Measurements from ENCODE around the gene DYNC1I1. TPM values are rescaled to one million over a fixed set of nuclear protein-coding genes. Genes with fewer than 3 reads are reported as not detected.
A peak's percentile ranks its signal among the peaks of the same experiment; 100 is the strongest.
"Not testable (repeated sequence)": the region's sequence is repeated elsewhere in the genome, so short reads cannot be mapped to it uniquely, and the experiment has no call there.

DYNC1I1 gene
- total RNA-seq, 1 experiment from 2014 or later = 2.2 TPM

DNA sequence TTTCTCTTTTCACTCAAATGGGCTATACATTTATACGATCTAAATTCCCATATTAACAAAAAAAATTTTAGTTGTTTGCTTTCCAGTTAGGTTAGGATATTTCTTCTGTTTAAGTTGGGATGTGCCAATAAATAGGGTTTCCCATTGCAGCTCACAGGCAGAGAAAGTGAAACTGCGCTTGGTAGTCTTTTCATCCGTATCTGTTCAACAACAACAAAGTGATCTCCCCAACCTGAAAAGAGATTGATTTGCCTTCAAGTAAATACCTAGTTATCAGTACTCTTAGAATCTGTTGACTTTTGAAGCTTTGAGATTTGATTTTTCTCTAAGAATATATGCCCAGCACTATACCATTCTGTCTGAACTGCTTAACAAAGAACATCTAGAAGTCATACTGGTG is 143.4 kb downstream of the DYNC1I1 start:
- Histone ChIP-seq H3K36me3 (no peaks in the 10 kb centered on the region), H3K27me3 (no peaks in the 10 kb centered on the region), H3K9me3 (no peaks in the 10 kb centered on the region), H3K4me3 (no peak overlapping the region)
- no peak for DNase-seq

DNA sequence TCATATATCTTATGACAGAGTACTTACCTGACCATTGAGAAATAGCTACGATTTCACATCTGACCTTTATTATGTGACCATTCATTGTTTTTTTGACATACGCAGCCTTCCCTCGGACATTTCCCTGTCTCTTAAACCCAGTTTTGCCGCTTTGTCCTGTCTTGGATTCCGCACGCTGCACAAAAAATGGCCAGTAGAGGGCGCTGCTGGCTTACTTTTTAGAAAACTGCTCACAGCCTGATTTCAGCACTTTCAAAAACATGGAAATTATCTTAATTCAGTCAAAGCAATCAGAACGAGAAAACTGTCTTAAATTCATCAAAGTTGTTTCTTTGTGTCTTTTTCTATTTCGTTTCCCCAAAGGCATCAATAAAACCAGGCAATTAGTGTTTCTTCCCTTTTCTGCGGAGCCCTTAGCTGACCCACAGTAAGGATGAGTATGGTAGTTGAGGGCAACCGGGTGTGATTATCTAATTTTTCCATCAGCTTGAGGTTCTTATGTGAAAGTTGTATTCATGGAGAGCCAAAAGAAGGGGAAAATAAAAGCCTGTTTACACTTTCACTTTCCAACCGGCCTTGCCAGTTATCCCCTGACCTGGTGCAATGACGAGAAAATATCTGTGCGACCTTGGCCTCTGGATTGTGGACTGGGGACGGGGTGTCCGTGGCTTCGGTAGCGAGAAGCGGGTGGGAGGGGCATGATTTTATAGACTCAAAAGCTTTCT is 144.4 kb downstream of the DYNC1I1 start:
- DNase-seq = peak; percentile 23
- Histone ChIP-seq H3K9me3 (no peaks in the 10 kb centered on the region), H3K27me3 (no peaks in the 10 kb centered on the region), H3K4me3 (peak overlapping the region; percentile 24), H3K36me3 (no peaks in the 10 kb centered on the region)

DNA sequence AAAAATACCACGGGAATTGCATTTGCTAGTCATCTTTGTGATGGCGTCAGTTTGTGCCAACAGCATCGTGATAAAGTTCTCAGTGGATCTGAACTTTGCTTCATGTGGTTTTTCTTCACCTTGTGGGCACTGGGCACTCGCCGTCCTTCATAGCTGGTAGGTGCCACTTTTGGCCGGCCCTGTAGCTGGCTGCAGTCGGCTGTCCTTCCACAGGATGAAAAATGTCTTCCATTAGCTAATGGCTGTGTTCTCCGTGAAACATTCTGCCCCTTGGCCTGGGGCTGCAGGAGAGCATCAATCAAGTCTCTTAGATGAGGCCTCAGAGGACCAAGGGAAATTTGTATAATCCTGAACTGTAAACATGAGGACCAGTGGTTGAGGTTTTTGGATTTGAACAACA is 145.3 kb downstream of the DYNC1I1 start:
- Histone ChIP-seq H3K27me3 (no peaks in the 10 kb centered on the region), H3K4me3 (peak overlapping the region; percentile 24; the same call in 1 of the 2 replicates), H3K9me3 (no peaks in the 10 kb centered on the region), H3K36me3 (no peaks in the 10 kb centered on the region)
- no peak for DNase-seq

DNA sequence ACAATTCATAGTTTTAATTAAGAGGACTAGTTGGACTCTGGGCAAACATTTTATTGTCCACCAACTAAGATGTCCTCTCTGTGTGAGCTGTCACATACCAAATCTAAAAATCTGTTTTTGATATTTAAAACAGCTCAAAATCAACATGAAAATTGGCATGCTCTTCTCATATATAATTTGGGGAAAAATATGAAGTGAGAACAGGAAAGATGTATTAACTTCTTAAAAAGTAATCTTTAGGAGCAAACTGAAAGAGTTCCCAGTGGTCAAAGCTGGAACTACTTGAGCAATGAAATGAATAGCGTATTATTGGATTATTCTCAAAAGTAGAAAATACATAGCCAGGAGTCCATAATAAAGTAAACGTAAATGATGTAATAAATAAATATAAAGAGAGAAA is 147.2 kb downstream of the DYNC1I1 start:
- no peaks in the 10 kb centered on the region for H3K27me3 ChIP-seq
- H3K9me3 ChIP-seq = no peaks in the 10 kb centered on the region
- no peaks in the 10 kb centered on the region for H3K36me3 ChIP-seq
- H3K4me3 ChIP-seq = no peak overlapping the region
- no peak for DNase-seq

DNA sequence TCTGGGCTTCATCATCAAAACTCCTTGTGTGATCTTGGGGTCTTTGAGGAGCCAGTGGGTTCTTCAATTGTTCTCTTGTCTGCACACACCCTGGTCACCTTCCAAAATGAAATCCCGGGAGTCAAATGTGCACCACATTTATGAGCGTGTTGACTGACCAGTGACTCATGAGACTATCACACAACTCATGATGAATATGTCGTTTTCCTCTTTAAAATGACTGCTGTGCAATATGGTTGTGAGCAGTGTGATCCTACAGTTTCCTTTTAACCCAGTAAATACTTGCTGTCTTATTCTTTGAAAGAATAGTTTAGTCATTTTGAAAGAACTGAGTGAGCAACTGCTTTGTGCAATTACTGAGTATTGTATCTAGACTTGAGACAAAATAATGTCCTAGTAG is 149.2 kb downstream of the DYNC1I1 start:
- DNase-seq = no peak
- Histone ChIP-seq H3K4me3 (no peak overlapping the region), H3K36me3 (no peaks in the 10 kb centered on the region), H3K27me3 (no peaks in the 10 kb centered on the region), H3K9me3 (no peaks in the 10 kb centered on the region)

DNA sequence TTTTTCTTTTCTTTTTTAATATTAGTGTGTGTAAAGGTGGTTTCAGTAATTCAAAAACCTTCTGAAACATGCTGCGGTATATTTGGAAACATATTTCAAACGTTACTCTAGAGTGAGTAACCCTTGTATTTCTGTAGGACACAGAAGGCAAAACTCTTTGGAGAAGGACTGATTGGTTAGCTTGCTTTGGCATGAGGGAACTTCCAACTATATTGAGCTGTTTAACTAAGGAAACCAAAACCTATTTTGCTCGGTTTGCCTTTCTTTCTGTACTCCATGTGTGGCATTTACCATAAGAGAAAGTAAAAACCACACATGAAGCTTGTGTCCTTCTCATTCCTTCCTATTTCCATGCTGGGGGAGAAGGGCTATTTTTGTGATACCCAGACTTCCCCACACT is 149.8 kb downstream of the DYNC1I1 start:
- no peaks in the 10 kb centered on the region for H3K27me3 ChIP-seq
- no peaks in the 10 kb centered on the region for H3K36me3 ChIP-seq
- H3K9me3 ChIP-seq = no peaks in the 10 kb centered on the region
- no peak overlapping the region for H3K4me3 ChIP-seq
- no peak for DNase-seq

DNA sequence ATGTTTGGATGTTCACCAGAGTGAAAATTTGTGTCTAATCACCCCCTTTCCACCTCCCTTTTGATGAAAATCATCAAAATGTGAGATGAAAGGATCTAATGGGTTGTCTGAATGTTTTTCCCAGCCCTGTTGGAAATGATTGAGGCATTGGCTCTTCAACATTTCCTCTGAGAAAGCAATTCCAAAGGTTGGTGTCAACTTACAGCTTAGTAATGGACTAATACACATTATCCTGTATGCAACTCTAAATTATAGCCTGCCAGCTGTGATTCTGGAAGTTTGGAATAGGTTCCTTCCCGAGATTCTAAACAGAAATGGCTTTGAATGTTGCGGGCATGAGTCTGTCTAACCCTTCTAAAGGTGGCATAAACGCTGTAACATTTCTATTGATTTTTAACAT is 152.9 kb downstream of the DYNC1I1 start:
- Histone ChIP-seq H3K9me3 (no peaks in the 10 kb centered on the region), H3K4me3 (no peak overlapping the region), H3K27me3 (no peaks in the 10 kb centered on the region), H3K36me3 (no peaks in the 10 kb centered on the region)
- DNase-seq = no peak

DNA sequence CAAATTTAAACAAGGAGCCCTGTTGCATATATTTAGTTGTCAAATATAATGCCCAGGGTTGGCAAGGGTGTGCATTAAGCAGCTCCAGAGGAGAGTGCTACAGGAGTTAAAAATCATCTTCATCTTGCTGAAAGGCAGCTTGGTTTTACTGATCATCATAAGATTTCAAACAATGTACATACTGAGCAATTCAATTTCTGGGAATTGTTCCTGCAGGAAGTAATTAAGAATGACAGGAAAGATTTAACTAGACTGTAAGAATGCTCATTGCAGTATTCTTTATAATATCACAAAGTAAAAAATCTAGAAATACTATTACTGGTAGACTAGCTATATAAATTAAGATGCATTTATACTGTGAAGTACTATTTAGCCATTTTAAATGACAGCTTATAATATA is 153.6 kb downstream of the DYNC1I1 start:
- Histone ChIP-seq H3K4me3 (no peak overlapping the region), H3K36me3 (no peaks in the 10 kb centered on the region), H3K27me3 (no peaks in the 10 kb centered on the region), H3K9me3 (no peaks in the 10 kb centered on the region)
- no peak for DNase-seq

DNA sequence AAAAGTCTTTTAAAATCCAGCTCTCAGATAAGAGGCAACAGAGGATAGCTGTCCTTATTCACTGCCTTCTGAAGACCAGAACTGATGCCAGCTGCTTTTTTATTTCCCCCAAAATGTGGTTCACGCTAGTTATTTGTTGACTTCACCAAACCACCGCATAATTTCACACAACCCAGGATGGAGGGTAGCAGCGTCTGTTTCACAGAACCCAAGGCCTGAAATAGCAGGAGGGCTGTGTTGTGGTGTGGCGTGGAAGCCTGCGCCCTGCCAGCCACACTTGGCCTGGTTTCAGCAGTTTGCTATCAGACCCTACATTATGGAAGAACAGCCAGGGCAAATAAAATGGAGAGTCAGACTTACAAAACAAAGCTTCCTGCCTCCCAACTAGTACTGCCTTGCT is 155.4 kb downstream of the DYNC1I1 start:
- no peaks in the 10 kb centered on the region for H3K36me3 ChIP-seq
- H3K4me3 ChIP-seq = no peak overlapping the region
- no peaks in the 10 kb centered on the region for H3K27me3 ChIP-seq
- no peaks in the 10 kb centered on the region for H3K9me3 ChIP-seq
- DNase-seq = no peak

DNA sequence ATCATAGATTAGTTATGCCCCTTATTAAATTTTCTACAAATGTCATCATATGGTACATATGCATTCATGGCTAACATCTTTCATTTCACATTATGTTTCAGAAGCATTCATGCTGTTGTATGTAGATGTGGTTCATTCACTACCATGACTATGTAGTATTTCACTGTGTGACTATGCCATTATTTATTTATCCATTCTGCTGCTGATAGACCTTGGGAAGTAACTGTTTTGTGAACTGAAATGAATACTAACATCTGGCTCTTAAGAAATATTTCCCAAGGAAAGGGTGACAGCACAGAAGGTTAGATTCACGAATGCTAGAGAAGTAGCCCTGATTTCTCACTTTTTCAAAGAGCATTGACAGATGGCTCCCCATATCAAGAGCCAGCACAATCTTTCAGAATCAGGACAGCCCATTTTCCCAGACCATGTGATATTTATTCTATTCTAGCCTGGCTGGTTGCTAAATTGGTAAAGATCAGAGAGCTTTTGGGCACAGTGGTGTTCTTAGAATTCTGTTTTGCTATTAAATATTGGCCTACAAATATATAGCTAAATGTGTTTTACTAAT is 157.4 kb downstream of the DYNC1I1 start:
- DNase-seq = no peak
- H3K27me3 ChIP-seq = no peaks in the 10 kb centered on the region
- H3K4me3 ChIP-seq = no peak overlapping the region
- H3K36me3 ChIP-seq = no peaks in the 10 kb centered on the region
- H3K9me3 ChIP-seq = no peaks in the 10 kb centered on the region

DNA sequence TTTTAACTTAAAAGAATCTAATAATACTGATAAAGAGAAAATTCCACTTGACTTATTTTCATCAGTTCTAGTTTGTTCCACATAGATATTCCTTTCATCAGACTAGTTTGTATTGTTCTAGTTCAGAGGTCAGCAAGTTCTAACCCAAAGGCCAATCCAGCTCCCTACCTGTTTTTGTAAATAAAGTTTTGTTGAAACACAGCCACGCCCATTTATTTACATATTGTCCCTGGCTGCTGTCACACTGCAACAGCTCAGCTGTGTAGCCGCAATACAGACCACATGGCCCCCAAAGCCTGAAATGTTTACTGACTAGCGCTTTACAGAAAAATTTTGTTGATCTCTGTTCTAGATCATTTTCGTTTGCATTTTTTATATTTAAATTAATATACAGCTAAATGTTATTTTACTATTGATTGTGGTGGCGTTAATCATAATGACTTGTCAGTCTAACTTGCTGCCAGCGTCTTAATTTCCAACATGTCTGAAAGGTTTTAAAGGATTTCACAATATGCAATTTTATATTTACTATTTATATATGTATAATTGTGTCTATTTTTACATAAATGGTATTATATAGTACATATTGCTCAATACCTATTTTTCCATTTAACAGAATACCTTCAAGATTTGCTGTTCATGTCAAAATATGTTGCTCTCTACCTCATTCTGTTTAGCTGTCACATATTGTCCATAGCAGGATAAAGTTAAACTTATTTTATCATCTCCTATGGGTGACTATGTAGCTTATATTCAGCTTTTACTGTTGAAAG is 159.3 kb downstream of the DYNC1I1 start:
- DNase-seq = no peak
- no peaks in the 10 kb centered on the region for H3K9me3 ChIP-seq
- H3K27me3 ChIP-seq = no peaks in the 10 kb centered on the region
- H3K4me3 ChIP-seq = no peak overlapping the region
- H3K36me3 ChIP-seq = no peaks in the 10 kb centered on the region

DNA sequence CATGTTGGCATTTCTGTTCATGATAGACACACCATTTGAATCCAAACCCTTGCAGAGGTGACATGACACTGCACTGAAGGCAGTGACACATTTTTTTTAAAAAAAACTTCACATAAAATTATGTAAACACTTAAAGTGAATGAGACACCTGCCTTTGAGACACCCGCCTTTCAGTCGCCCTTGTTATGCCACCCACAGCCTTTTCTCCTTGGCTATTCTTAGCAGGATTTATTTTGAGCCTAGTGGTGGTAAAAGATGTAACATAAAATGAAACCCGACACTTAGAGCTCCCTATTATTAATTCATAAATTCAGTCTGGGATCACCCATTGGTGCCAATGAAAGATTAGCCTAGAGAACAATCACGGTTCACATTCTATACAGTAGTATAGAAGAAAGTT is 161.3 kb downstream of the DYNC1I1 start:
- no peak overlapping the region for H3K4me3 ChIP-seq
- no peaks in the 10 kb centered on the region for H3K36me3 ChIP-seq
- no peaks in the 10 kb centered on the region for H3K9me3 ChIP-seq
- DNase-seq = no peak
- H3K27me3 ChIP-seq = no peaks in the 10 kb centered on the region

DNA sequence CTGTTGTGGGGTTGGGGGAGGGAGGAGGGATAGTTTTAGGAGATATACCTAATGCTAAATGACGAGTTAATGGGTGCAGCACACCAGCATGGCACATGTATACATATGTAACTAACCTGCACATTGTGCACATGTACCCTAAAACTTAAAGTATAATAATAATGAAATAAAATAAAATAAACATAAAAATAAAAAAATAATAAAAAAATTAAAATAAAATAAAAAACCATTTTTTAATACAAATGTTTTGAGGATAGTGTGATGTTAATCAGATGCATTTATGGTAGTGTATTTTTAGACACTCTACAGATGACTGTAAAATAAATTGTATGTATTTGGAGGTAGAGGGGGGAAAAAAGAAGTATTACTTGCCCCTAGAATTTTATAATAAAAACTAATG is 172.5 kb downstream of the DYNC1I1 start:
- H3K4me3 ChIP-seq, H3K9me3 ChIP-seq, DNase-seq, H3K36me3 ChIP-seq, H3K27me3 ChIP-seq: not testable (repeated sequence)

DNA sequence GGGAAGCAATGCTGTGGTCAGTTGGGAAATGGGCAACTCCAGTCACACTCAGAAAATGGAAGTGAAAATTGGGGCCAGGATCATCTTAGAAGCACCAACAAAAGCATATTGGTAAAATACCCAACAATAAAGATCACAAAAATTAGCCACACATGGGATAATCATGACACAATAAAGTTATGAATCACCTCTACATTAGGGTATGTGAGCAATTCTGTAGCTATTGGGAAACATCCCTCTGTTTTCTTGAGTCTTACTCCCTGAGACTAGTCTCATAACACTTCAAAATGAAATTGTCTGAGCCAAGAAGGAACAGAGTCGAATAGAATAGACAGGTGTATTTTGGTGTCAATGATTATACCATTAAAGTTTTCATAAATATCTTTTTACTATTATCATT is 178.3 kb downstream of the DYNC1I1 start:
- Histone ChIP-seq H3K4me3 (no peak overlapping the region), H3K27me3 (no peaks in the 10 kb centered on the region), H3K36me3 (no peaks in the 10 kb centered on the region), H3K9me3 (no peaks in the 10 kb centered on the region)
- DNase-seq = no peak

DNA sequence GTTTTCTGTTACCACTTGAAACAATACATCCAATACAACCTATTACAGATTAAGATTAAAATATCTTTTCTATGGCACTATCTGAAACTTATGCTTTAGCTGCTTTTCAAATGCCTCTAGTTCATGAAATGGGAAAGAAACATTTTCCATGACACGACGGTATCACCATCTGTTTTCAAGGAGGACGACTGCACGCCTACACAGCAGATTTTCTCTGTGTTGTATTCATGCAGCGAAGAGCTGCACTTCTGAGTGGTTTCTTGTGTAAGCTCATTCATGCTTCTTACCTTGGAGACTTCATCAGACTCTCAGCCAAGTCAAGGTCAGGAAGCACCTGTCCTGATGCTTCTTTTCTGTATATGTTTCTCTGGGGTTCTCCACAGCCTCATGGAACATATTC is 179.2 kb downstream of the DYNC1I1 start:
- H3K27me3 ChIP-seq = no peaks in the 10 kb centered on the region
- no peaks in the 10 kb centered on the region for H3K9me3 ChIP-seq
- DNase-seq = no peak
- no peak overlapping the region for H3K4me3 ChIP-seq
- no peaks in the 10 kb centered on the region for H3K36me3 ChIP-seq

DNA sequence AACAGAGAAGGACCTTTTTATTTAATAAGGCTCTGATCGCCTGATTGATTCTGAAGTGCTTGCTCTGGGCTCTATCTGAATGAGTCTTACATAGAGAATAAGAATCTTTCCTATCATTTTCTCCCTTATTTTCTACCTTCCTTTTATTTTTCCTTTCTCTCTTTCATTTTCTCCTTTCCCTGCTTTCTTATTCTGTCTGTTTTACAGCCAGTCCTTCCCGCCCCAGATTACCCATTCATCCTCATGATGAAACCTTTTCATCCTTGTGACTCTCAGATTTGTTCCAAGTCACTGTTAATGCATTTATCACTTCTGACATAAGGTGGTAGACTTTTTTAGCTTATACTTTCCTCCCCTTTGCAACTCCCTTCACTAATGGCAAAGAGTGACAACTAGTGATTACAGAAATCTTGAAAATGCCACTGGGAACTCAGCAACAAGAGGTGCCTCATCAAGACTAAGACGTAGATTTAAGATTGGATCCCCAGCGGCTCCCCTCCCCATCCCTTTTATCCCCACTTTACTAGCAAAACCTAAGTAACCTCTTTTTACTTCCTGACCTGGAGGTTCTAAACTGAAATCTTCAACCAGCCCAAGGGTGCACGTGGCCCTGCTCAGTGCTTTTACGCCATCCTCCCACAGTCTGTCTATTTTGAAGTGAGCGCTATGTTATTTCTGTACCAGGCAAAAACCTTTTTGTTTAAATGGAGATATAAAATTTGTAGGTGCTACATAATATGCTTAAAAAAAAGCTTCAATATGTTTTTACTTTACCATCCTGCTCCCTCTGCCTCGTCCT is 179.8 kb downstream of the DYNC1I1 start:
- Histone ChIP-seq H3K4me3 (no peak overlapping the region), H3K9me3 (no peaks in the 10 kb centered on the region), H3K27me3 (no peaks in the 10 kb centered on the region), H3K36me3 (no peaks in the 10 kb centered on the region)
- DNase-seq = no peak

DNA sequence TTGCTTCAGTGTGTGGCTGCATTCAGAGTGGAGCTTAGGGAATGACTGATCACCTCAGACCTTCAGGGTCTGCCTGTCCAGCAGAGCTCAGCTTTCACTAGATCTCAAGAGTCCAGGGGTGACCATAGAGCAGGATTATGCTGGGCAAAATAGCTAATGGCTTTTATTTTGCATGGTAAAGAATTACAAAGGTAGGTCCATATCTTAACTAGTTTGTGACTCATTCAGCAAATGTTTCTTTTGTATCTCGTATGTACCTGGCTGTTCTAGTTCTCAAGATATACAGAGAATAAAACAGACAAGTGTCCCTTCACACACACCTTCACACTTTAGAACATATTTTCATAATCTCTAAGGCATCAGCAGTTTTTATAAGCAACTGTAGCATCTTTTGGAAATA is 180.5 kb downstream of the DYNC1I1 start:
- Histone ChIP-seq H3K27me3 (no peaks in the 10 kb centered on the region), H3K36me3 (no peaks in the 10 kb centered on the region), H3K9me3 (no peaks in the 10 kb centered on the region), H3K4me3 (no peak overlapping the region)
- DNase-seq = no peak

Measured in MG63 (cell line).